NCI-H187 treated with DMSO at 0.1 percent for 48 hours (cell line): Measurements from ENCODE around the gene ACTBL2.
"Not testable (repeated sequence)": the region's sequence is repeated elsewhere in the genome, so short reads cannot be mapped to it uniquely, and the experiment has no call there.

Source experiments
- DNase-seq: peaks from one replicate; lab custom pipeline; 2025; lab: John Stamatoyannopoulos, UW

ACTBL2 gene

GRCh38 chr5:57482671-57483106 lies at the start of gene ACTBL2:
Gene ACTBL2, minus strand, starts transcription at chr5:57482811. Its CDS starts 104 bp downstream, at chr5:57482707.
- no peak for DNase-seq

- no peak for DNase-seq
Measured at GRCh38 chr5:57531333-57531732, 48.7 kb upstream of the ACTBL2 start.

- no peak for DNase-seq
Measured at GRCh38 chr5:57529864-57530263, 47.3 kb upstream of the ACTBL2 start.

- no peak for DNase-seq
Measured at GRCh38 chr5:57527870-57528269, 45.3 kb upstream of the ACTBL2 start.

- DNase-seq, result no peak
Measured at GRCh38 chr5:57524348-57525060, 41.9 kb upstream of the ACTBL2 start.

GRCh38 chr5:57522477-57522876 lies 39.9 kb upstream of the ACTBL2 start:
- DNase-seq, result not testable (repeated sequence)

- DNase-seq, result not testable (repeated sequence)
Measured at GRCh38 chr5:57518415-57518814, 35.8 kb upstream of the ACTBL2 start.

GRCh38 chr5:57517250-57517649 lies 34.6 kb upstream of the ACTBL2 start:
- no peak for DNase-seq

GRCh38 chr5:57513785-57514184 lies 31.2 kb upstream of the ACTBL2 start:
- DNase-seq, result no peak

- no peak for DNase-seq
Measured at GRCh38 chr5:57511321-57511720, 28.7 kb upstream of the ACTBL2 start.

- no peak for DNase-seq
Measured at GRCh38 chr5:57509501-57510260, 27.1 kb upstream of the ACTBL2 start.

- DNase-seq, result no peak
Measured at GRCh38 chr5:57508211-57508610, 25.6 kb upstream of the ACTBL2 start.

- no peak for DNase-seq
Measured at GRCh38 chr5:57505272-57506200, 22.9 kb upstream of the ACTBL2 start.

- no peak for DNase-seq
Measured at GRCh38 chr5:57504357-57504756, 21.7 kb upstream of the ACTBL2 start.

- DNase-seq, result no peak
Measured at GRCh38 chr5:57503433-57503832, 20.8 kb upstream of the ACTBL2 start.

- DNase-seq, result no peak
Measured at GRCh38 chr5:57501414-57502201, 19.0 kb upstream of the ACTBL2 start.

- no peak for DNase-seq
Measured at GRCh38 chr5:57499262-57500050, 16.8 kb upstream of the ACTBL2 start.

- no peak for DNase-seq
Measured at GRCh38 chr5:57497733-57498132, 15.1 kb upstream of the ACTBL2 start.

GRCh38 chr5:57495285-57496086 lies 12.9 kb upstream of the ACTBL2 start:
- no peak for DNase-seq
